ENCODE measurements around the gene ARHGEF1.

DNA sequence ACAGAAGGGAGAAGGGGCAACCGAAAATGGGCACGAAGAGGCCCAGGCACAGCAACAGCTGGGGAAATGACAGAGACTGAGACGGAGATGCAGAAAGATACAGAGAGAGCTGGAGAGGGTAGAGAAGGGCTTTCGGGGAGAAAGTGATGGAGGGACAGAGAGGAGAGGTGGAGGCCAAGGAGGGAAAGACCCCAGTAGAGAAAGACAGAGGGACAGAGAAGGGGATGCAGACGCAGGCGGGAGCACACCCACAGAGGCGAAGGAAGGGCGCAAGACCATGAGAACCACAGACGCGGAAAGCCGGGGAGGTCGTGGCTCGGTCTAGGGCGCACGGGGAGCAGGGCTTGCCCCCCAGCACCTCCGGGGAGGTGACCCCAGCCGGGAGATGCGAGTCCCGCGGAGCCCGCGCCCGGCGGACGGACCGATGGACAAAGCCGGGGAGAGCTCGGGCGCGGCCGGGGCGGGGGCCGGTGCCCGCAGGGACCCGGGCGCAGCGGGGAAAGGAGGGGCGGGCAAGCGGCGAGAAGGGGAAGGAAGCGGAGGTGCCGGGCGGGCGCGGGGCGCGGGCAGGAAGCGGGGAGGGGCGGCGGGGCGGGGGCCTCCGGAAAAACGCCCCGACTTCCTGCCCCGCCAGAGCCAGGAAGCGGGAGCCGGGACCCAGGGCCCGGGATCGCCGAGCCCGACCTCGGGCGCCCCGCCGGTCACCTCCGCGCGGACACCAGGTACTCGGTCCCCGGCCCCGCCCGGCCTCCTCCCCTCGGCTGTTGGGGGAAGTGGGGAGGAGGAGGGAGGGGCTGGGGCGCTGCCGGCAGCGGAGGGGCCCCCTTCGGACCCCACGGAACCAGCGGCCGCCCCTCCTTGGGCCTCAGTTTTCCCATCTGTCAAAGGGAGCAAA is at the start of gene ARHGEF1:
- TF ChIP-seq EZH2 (IDR thresholded peaks at IDR 0.05; ENCODE audit: borderline replicate concordance, low read depth, low read length, severe bottlenecking): no peak
- TF ChIP-seq, protein P1, sequence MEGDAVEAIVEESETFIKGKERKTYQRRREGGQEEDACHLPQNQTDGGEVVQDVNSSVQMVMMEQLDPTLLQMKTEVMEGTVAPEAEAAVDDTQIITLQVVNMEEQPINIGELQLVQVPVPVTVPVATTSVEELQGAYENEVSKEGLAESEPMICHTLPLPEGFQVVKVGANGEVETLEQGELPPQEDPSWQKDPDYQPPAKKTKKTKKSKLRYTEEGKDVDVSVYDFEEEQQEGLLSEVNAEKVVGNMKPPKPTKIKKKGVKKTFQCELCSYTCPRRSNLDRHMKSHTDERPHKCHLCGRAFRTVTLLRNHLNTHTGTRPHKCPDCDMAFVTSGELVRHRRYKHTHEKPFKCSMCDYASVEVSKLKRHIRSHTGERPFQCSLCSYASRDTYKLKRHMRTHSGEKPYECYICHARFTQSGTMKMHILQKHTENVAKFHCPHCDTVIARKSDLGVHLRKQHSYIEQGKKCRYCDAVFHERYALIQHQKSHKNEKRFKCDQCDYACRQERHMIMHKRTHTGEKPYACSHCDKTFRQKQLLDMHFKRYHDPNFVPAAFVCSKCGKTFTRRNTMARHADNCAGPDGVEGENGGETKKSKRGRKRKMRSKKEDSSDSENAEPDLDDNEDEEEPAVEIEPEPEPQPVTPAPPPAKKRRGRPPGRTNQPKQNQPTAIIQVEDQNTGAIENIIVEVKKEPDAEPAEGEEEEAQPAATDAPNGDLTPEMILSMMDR (IDR thresholded peaks at IDR 0.05; ENCODE audit: borderline replicate concordance, extremely low read depth, low read length, poor library complexity, severe bottlenecking): no peak
